ENCODE data around the gene CDS2.

CDS2 gene

GRCh38 chr20:5222919-5223634 is 96.3 kb downstream of the CDS2 start:
- Histone ChIP-seq H3K9ac (ENCODE audit: insufficient read length, low read depth) (no peak overlapping the region), H3K36me3 (ENCODE audit: insufficient read depth, insufficient read length, low read length) (no peaks in the 10 kb centered on the region), H3K9me3 (ENCODE audit: insufficient read depth, low read length) (no peaks in the 10 kb centered on the region), H3K4me1 (ENCODE audit: insufficient read depth, insufficient read length) (no peaks in the 10 kb centered on the region), H3K27me3 (ENCODE audit: insufficient read depth, insufficient read length) (no peaks in the 10 kb centered on the region), H3K4me3 (ENCODE audit: insufficient read length, low read depth) (no peak overlapping the region)
- DNase-seq (ENCODE audit: low read depth, low spot score) = peak; percentile 32
- TF ChIP-seq SUZ12 (IDR thresholded peaks at IDR 0.05; ENCODE audit: extremely low read depth, insufficient read depth, insufficient read length) = no peak
- no peak for TF ChIP-seq ZNF274 (IDR thresholded peaks at IDR 0.05; ENCODE audit: low read depth, low read length)
- no peak for TF ChIP-seq YY1 (IDR thresholded peaks at IDR 0.05; ENCODE audit: insufficient read depth, insufficient read length)

- no peaks in the 10 kb centered on the region for H3K36me3 ChIP-seq (ENCODE audit: insufficient read depth, insufficient read length, low read length)
- H3K4me3 ChIP-seq (ENCODE audit: insufficient read length, low read depth) = no peak overlapping the region
- H3K9ac ChIP-seq (ENCODE audit: insufficient read length, low read depth) = no peak overlapping the region
- no peaks in the 10 kb centered on the region for H3K9me3 ChIP-seq (ENCODE audit: insufficient read depth, low read length)
- no peak for TF ChIP-seq SUZ12 (IDR thresholded peaks at IDR 0.05; ENCODE audit: extremely low read depth, insufficient read depth, insufficient read length)
- no peak for TF ChIP-seq ZNF274 (IDR thresholded peaks at IDR 0.05; ENCODE audit: low read depth, low read length)
- no peak for TF ChIP-seq YY1 (IDR thresholded peaks at IDR 0.05; ENCODE audit: insufficient read depth, insufficient read length)
- H3K27me3 ChIP-seq (ENCODE audit: insufficient read depth, insufficient read length) = no peaks in the 10 kb centered on the region
- H3K4me1 ChIP-seq (ENCODE audit: insufficient read depth, insufficient read length) = no peaks in the 10 kb centered on the region
- no peak for DNase-seq (ENCODE audit: low read depth, low spot score)
Measured at GRCh38 chr20:5230544-5230943, 103.7 kb downstream of the CDS2 start.

- H3K4me3 ChIP-seq (ENCODE audit: insufficient read length, low read depth) = no peak overlapping the region
- no peak overlapping the region for H3K9ac ChIP-seq (ENCODE audit: insufficient read length, low read depth)
- no peaks in the 10 kb centered on the region for H3K36me3 ChIP-seq (ENCODE audit: insufficient read depth, insufficient read length, low read length)
- H3K9me3 ChIP-seq (ENCODE audit: insufficient read depth, low read length) = no peaks in the 10 kb centered on the region
- no peak for DNase-seq (ENCODE audit: low read depth, low spot score)
- H3K4me1 ChIP-seq (ENCODE audit: insufficient read depth, insufficient read length) = no peaks in the 10 kb centered on the region
- no peaks in the 10 kb centered on the region for H3K27me3 ChIP-seq (ENCODE audit: insufficient read depth, insufficient read length)
- no peak for TF ChIP-seq SUZ12 (IDR thresholded peaks at IDR 0.05; ENCODE audit: extremely low read depth, insufficient read depth, insufficient read length)
- no peak for TF ChIP-seq ZNF274 (IDR thresholded peaks at IDR 0.05; ENCODE audit: low read depth, low read length)
- no peak for TF ChIP-seq YY1 (IDR thresholded peaks at IDR 0.05; ENCODE audit: insufficient read depth, insufficient read length)
Measured at GRCh38 chr20:5234158-5234557, 107.3 kb downstream of the CDS2 start.

- DNase-seq (ENCODE audit: low read depth, low spot score) = no peak
- Histone ChIP-seq H3K36me3 (ENCODE audit: insufficient read depth, insufficient read length, low read length) (no peaks in the 10 kb centered on the region), H3K27me3 (ENCODE audit: insufficient read depth, insufficient read length) (no peaks in the 10 kb centered on the region), H3K9ac (ENCODE audit: insufficient read length, low read depth) (no peak overlapping the region), H3K9me3 (ENCODE audit: insufficient read depth, low read length) (no peaks in the 10 kb centered on the region), H3K4me1 (ENCODE audit: insufficient read depth, insufficient read length) (no peaks in the 10 kb centered on the region), H3K4me3 (ENCODE audit: insufficient read length, low read depth) (no peak overlapping the region)
- TF ChIP-seq YY1 (IDR thresholded peaks at IDR 0.05; ENCODE audit: insufficient read depth, insufficient read length) (no peak), ZNF274 (IDR thresholded peaks at IDR 0.05; ENCODE audit: low read depth, low read length) (no peak), SUZ12 (IDR thresholded peaks at IDR 0.05; ENCODE audit: extremely low read depth, insufficient read depth, insufficient read length) (no peak)
Measured at GRCh38 chr20:5234978-5235377, 108.2 kb downstream of the CDS2 start.

All from NT2/D1 (cell line).